Measurements from ENCODE around the gene ZNF45. TPM values are rescaled to one million over a fixed set of nuclear protein-coding genes. Genes with fewer than 3 reads are reported as not detected.

The ZNF45 gene
- polyA plus RNA-seq, 1 of the 3 experiments (the other 2 are of a cell fraction), result 9.7 TPM

GRCh38 chr19:43880483-43880882, 54.6 kb downstream of the ZNF45 start:
- Histone ChIP-seq H3K4me1 (ENCODE audit: control insufficient read depth in 1 of 2, insufficient read depth in 2 of 2, low read depth in 1 of 2, low read length in 1 of 2) (no peaks in the 10 kb centered on the region), H4K20me1 (ENCODE audit: insufficient read depth) (no peaks in the 10 kb centered on the region), H3K4me2 (no peak overlapping the region), H3K27ac (ENCODE audit: low read depth in 2 of 2, low read length in 1 of 2) (no peak overlapping the region), H2AFZ (ENCODE audit: low read depth) (no peak overlapping the region), H3K36me3 (replicated peaks in 1 of 2; ENCODE audit: control insufficient read depth in 1 of 2, insufficient read depth in 2 of 2, low read length in 1 of 2) (peaks cover 0 to 3% of the 10 kb centered on the region in 2 experiments), H3K9me2 (no peaks in the 10 kb centered on the region), H3K79me2 (ENCODE audit: insufficient read depth) (no peaks in the 10 kb centered on the region), H3K9ac (no peak overlapping the region), H3K27me3 (ENCODE audit: insufficient read depth) (no peaks in the 10 kb centered on the region), H3K9me3 (peaks cover 20% of the 10 kb centered on the region; the same call in 1 of the 2 replicates), H3K4me3 (ENCODE audit: low read depth in 2 of 2, low read length in 1 of 2) (no peak overlapping the region), H3F3A (replicated peaks; ENCODE audit: insufficient read depth) (no peaks in the 10 kb centered on the region)
- ChIA-PET POLR2A (no interaction called here), CTCF (no interaction called here)
- DNase-seq, result no peak
- WGBS (ENCODE audit: low lambda C conversion rate), result 38% methylated on average over 5 of the region's 5 CpGs
- TF ChIP-seq IRF3 (IDR thresholded peaks at IDR 0.05; ENCODE audit: low read depth, low read length) (no peak), CTCF (IDR thresholded peaks at IDR 0.05) (no peak), POLR2AphosphoS5 (IDR thresholded peaks at IDR 0.05; ENCODE audit: low read depth, low read length) (no peak), SIN3A (IDR thresholded peaks at IDR 0.05; ENCODE audit: borderline replicate concordance, low read depth, low read length) (no peak), CHD2 (IDR thresholded peaks at IDR 0.05; ENCODE audit: low read length, partially characterized antibody) (no peak), GATA2 (CRISPR knock-in tag; IDR thresholded peaks at IDR 0.05) (no peak), RXRA (IDR thresholded peaks at IDR 0.05; ENCODE audit: borderline replicate concordance, low read depth) (no peak), JUND (IDR thresholded peaks at IDR 0.05) (no peak), MEF2A (IDR thresholded peaks at IDR 0.05; ENCODE audit: borderline replicate concordance, low read depth) (no peak), FOSL2 (IDR thresholded peaks at IDR 0.05; ENCODE audit: borderline replicate concordance, low read depth) (no peak), YY1 (IDR thresholded peaks at IDR 0.05; ENCODE audit: low read depth) (no peak), PBX3 (IDR thresholded peaks at IDR 0.05) (no peak), SMC3 (IDR thresholded peaks at IDR 0.05; ENCODE audit: low read depth, low read length) (no peak), NRF1 (IDR thresholded peaks at IDR 0.05; ENCODE audit: low read depth, low read length) (no peak)
- TF ChIP-seq, protein P1, sequence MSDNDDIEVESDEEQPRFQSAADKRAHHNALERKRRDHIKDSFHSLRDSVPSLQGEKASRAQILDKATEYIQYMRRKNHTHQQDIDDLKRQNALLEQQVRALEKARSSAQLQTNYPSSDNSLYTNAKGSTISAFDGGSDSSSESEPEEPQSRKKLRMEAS (IDR thresholded peaks at IDR 0.05; ENCODE audit: low read depth), result no peak
- TF ChIP-seq, protein P2, sequence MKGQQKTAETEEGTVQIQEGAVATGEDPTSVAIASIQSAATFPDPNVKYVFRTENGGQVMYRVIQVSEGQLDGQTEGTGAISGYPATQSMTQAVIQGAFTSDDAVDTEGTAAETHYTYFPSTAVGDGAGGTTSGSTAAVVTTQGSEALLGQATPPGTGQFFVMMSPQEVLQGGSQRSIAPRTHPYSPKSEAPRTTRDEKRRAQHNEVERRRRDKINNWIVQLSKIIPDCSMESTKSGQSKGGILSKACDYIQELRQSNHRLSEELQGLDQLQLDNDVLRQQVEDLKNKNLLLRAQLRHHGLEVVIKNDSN (IDR thresholded peaks at IDR 0.05; ENCODE audit: borderline replicate concordance, low read depth), result no peak

Data from SK-N-SH (cell line).